Activated CD4-positive, alpha-beta T cell treated with anti-CD3 and anti-CD28 coated beads, Interleukin-2, amount 10 ng/mL, durations not matched to agents 7 days and 5 days (primary cell): ENCODE results near the gene TDRD9. TPM values are rescaled to one million over a fixed set of nuclear protein-coding genes. Genes with fewer than 3 reads are reported as not detected.

Source experiments
- CTCF ChIA-PET: fragments of 350-600 bp; sonication (Branson Sonifier 250); formaldehyde crosslinking; loops from one replicate; lab custom pipeline; 2021; ENCODE audit warnings: antibody characterized with exemption; lab: Charles Lee
- POLR2A ChIA-PET: fragments of 350-600 bp; sonication (Branson Sonifier 250); formaldehyde crosslinking; loops from one replicate; lab custom pipeline; 2021; ENCODE audit warnings: antibody characterized with exemption; lab: Charles Lee
- DNase-seq: peaks from one replicate; pipeline ENCODE4 v3.0.0-alpha.2; 2020
- H3K27ac Mint-ChIP-seq: one replicate; pipeline ENCODE4 v1.8.0; 2021; ENCODE audit warnings: mild to moderate bottlenecking, moderate library complexity, mixed read lengths
- H3K27me3 Mint-ChIP-seq: one replicate; pipeline ENCODE4 v1.8.0; 2021; ENCODE audit warnings: mixed read lengths
- H3K36me3 Mint-ChIP-seq: one replicate; pipeline ENCODE4 v1.8.0; 2021; ENCODE audit warnings: low read depth, mixed read lengths
- H3K4me1 Mint-ChIP-seq: one replicate; pipeline ENCODE4 v1.8.0; 2021; ENCODE audit warnings: mixed read lengths
- H3K4me3 Mint-ChIP-seq: one replicate; pipeline ENCODE4 v1.8.0; 2021; ENCODE audit warnings: mild to moderate bottlenecking, moderate library complexity, mixed read lengths
- H3K9me3 Mint-ChIP-seq: one replicate; pipeline ENCODE4 v1.8.0; 2021; ENCODE audit warnings: mixed read lengths
- total RNA-seq, 2 experiments: library from RNA; stranded (reverse); gene quantifications; one replicate each; pipeline ENCODE4 v1.2.3, GENCODE V29; 2021

Gene TDRD9
- total RNA-seq, 2 experiments from 2014 or later, result 0.60 to 0.62 TPM

GRCh38 chr14:103984196-103984595, 55.9 kb downstream of the TDRD9 start:
- H3K27ac Mint-ChIP-seq, result no peak overlapping the region

DNA sequence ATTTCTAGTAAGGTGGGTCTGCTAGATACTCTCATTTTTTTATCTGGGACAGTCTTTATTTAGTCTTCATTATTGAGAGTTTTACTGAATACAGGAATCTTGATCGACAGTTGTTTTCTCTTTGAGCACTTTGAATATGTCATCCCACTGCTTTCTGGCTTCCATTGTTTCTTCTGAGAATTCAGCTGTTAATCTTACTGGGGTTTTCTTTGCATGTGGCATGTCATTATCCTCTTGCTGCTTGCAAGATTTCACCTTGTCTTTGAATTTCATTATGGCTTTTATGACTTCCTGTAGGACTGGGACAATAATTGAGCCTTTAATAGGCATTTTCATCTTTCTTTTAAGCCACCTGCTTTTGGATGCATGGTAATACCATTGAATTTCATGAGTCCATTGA, 60.8 kb downstream of the TDRD9 start:
- POLR2A ChIA-PET, result no interaction called here
- no peak overlapping the region for H3K4me3 Mint-ChIP-seq
- no peak overlapping the region for H3K27ac Mint-ChIP-seq

More at GRCh38 chr14:103984196-103984595, 55.9 kb downstream of the TDRD9 start:
- H3K36me3 Mint-ChIP-seq, result no peaks in the 10 kb centered on the region
- POLR2A ChIA-PET, result interaction anchor here (0.7 kb wide), 1 partner anchor 53 kb away, joined by 3 read pairs; no protein-coding TSS in a partner anchor
- peaks cover 26% of the 10 kb centered on the region for H3K27me3 Mint-ChIP-seq
- H3K9me3 Mint-ChIP-seq, result peaks cover 3% of the 10 kb centered on the region
- no peak for DNase-seq
- no peak overlapping the region for H3K4me3 Mint-ChIP-seq
- CTCF ChIA-PET, result no interaction called here
- no peaks in the 10 kb centered on the region for H3K4me1 Mint-ChIP-seq

DNA sequence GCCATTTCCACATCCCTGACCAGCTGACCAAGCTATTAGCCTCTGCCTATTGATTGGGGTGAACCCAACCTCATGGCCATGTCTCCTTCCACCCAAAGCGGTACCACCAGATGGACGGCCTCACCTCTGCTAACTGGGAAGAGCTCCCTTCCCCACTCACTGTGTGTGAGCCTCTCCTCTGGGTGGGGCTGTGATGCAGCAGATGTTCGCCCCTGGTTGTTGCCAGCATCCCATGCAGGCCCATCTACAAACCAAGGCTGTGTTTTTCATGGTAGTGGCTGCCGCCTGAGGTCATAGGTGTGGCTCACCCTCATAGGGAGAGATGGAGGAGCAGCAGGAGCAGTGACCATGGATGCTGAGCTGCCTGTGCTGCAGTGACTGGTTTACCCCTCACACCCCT, 61.7 kb downstream of the TDRD9 start:
- peaks cover 39% of the 10 kb centered on the region for H3K27me3 Mint-ChIP-seq
- POLR2A ChIA-PET, result interaction anchor here (1.0 kb wide), 1 partner anchor 18 kb away, joined by 4 read pairs; no protein-coding TSS in a partner anchor
- no peak overlapping the region for H3K4me3 Mint-ChIP-seq
- no peak overlapping the region for H3K27ac Mint-ChIP-seq
- no peaks in the 10 kb centered on the region for H3K36me3 Mint-ChIP-seq
- H3K9me3 Mint-ChIP-seq, result peaks cover 4% of the 10 kb centered on the region
- DNase-seq, result no peak
- H3K4me1 Mint-ChIP-seq, result no peaks in the 10 kb centered on the region
- CTCF ChIA-PET, result no interaction called here

More for the DNA sequence above, 60.8 kb downstream of the TDRD9 start:
- no peak for DNase-seq
- Mint-ChIP-seq H3K36me3 (no peaks in the 10 kb centered on the region), H3K27me3 (peaks cover 35% of the 10 kb centered on the region), H3K9me3 (peaks cover 4% of the 10 kb centered on the region), H3K4me1 (no peaks in the 10 kb centered on the region)
- CTCF ChIA-PET, result no interaction called here

- ChIA-PET CTCF (no interaction called here), POLR2A (no interaction called here)
- no peak overlapping the region for H3K4me3 Mint-ChIP-seq
- no peak overlapping the region for H3K27ac Mint-ChIP-seq
- H3K4me1 Mint-ChIP-seq, result no peaks in the 10 kb centered on the region
- no peaks in the 10 kb centered on the region for H3K9me3 Mint-ChIP-seq
- H3K36me3 Mint-ChIP-seq, result no peaks in the 10 kb centered on the region
- no peak for DNase-seq
- H3K27me3 Mint-ChIP-seq, result peaks cover 21% of the 10 kb centered on the region
Observed at GRCh38 chr14:103994535-103995184, 66.4 kb downstream of the TDRD9 start.

GRCh38 chr14:103995876-103996275, 67.6 kb downstream of the TDRD9 start:
- ChIA-PET CTCF (no interaction called here), POLR2A (no interaction called here)
- H3K4me1 Mint-ChIP-seq, result no peaks in the 10 kb centered on the region
- H3K4me3 Mint-ChIP-seq, result no peak overlapping the region
- H3K27me3 Mint-ChIP-seq, result peaks cover 16% of the 10 kb centered on the region
- no peaks in the 10 kb centered on the region for H3K36me3 Mint-ChIP-seq
- H3K9me3 Mint-ChIP-seq, result no peaks in the 10 kb centered on the region
- DNase-seq, result no peak
- no peak overlapping the region for H3K27ac Mint-ChIP-seq

GRCh38 chr14:103997391-103997790, 69.1 kb downstream of the TDRD9 start:
- no peak for DNase-seq
- Mint-ChIP-seq H3K4me3 (no peak overlapping the region), H3K36me3 (no peaks in the 10 kb centered on the region), H3K27ac (no peak overlapping the region), H3K27me3 (peaks cover 18% of the 10 kb centered on the region), H3K4me1 (no peaks in the 10 kb centered on the region), H3K9me3 (no peaks in the 10 kb centered on the region)
- ChIA-PET CTCF (no interaction called here), POLR2A (no interaction called here)

GRCh38 chr14:103998027-103998426, 69.8 kb downstream of the TDRD9 start:
- Mint-ChIP-seq H3K27me3 (peaks cover 19% of the 10 kb centered on the region), H3K4me3 (no peak overlapping the region), H3K4me1 (no peaks in the 10 kb centered on the region), H3K36me3 (no peaks in the 10 kb centered on the region), H3K9me3 (no peaks in the 10 kb centered on the region), H3K27ac (no peak overlapping the region)
- DNase-seq, result no peak
- ChIA-PET POLR2A (no interaction called here), CTCF (no interaction called here)

DNA sequence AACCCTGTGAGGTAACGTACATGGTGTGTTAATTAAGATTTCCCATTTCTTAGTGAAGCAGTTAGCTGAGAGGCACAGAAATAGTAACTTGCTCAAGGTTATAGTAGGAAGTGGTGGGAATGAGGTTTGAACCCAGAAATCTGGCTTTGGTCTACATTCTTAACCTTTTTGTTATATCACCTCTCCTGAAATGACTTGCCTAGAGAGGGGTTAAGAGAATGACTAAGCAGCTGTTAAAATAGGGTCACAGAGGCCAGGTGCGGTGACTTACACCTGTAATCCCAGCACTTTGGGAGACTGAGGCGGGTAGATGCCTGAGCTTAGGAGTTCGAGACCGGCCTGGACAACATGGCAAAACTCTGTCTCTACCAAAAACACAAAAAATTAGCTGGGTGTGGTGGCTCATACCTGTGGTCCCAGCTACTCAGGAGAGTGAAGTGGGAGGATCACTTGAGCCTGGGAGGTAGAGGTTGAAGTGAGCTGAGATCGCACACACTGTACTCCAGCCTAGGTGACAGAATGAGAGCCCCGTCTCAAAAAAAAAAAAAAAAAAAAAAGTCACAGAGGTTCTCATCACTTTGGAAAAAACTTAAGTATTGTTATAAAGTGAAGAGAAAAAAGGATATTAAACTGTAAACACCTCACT, 71.7 kb downstream of the TDRD9 start:
- ChIA-PET CTCF (no interaction called here), POLR2A (no interaction called here)
- no peak for DNase-seq
- Mint-ChIP-seq H3K9me3 (no peaks in the 10 kb centered on the region), H3K4me3 (no peak overlapping the region), H3K36me3 (no peaks in the 10 kb centered on the region), H3K27ac (no peak overlapping the region), H3K4me1 (no peaks in the 10 kb centered on the region), H3K27me3 (peaks cover 13% of the 10 kb centered on the region)

DNA sequence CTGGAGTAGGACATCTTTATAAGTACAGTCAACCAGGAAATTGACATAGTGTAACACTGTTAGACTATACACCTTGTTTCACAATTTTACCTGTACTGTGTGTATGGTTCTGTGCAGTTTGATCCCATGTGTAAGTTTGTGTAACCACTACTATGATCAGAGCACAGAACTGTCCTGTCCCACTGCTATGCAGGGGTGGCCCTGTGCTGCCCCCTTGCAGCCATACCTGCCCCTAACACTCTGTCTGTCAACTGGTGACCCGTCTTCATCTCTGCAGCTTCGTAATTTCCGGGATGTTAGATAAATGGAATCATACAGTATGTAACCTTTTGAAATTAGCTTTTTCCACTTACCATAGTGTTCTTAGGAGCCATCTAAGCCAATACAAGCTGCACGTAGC, 72.7 kb downstream of the TDRD9 start:
- ChIA-PET POLR2A (no interaction called here), CTCF (no interaction called here)
- Mint-ChIP-seq H3K27me3 (peaks cover 14% of the 10 kb centered on the region), H3K9me3 (no peaks in the 10 kb centered on the region), H3K4me3 (no peak overlapping the region), H3K36me3 (no peaks in the 10 kb centered on the region), H3K4me1 (no peaks in the 10 kb centered on the region), H3K27ac (no peak overlapping the region)
- DNase-seq, result peak; percentile 11

DNA sequence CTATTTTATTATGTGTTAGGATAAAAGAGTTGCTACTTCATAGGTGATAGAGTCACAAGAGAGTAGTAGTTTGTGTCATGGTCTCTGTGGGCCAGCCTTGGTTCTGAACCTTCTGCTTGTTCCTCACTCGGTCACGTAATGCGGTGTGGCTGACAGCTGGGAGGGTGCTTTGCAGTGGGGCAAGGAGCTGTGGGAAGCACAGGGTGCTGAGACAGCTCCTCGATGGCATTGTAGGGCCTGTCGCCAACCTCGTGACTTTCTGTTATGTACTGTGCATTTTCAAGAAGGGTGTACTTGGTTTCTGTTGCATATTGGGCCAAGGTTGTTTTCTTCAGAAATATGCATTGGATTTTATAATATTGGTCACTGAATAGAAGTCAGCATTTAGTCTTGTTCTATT, 75.4 kb downstream of the TDRD9 start:
- Mint-ChIP-seq H3K4me3 (no peak overlapping the region), H3K27ac (no peak overlapping the region), H3K36me3 (no peaks in the 10 kb centered on the region), H3K27me3 (peaks cover 18% of the 10 kb centered on the region), H3K4me1 (no peaks in the 10 kb centered on the region), H3K9me3 (no peaks in the 10 kb centered on the region)
- ChIA-PET CTCF (no interaction called here), POLR2A (no interaction called here)
- no peak for DNase-seq

DNA sequence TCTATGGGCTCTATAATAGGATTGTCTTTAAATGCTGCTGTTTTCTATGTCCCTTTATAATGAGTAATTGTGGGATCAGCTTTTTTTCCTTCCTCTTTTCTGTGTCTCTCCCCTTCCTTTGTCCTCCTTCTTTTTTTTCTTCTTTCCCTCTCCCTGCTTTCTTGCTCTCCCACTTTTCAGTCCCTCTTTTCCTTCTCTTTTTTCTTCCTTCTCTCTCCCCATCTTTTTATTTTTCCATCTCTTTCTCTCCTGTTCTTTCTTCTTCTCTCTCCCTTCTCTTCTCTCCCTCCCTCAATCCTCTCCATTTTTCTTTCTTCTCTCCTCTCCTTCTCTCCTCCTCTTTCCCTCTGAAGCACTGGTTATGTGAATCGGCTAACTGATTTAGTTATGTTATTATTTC, 76.6 kb downstream of the TDRD9 start:
- DNase-seq, result no peak
- H3K4me3 Mint-ChIP-seq, result no peak overlapping the region
- CTCF ChIA-PET, result no interaction called here
- peaks cover 18% of the 10 kb centered on the region for H3K27me3 Mint-ChIP-seq
- no peaks in the 10 kb centered on the region for H3K36me3 Mint-ChIP-seq
- no peaks in the 10 kb centered on the region for H3K4me1 Mint-ChIP-seq
- no peak overlapping the region for H3K27ac Mint-ChIP-seq
- POLR2A ChIA-PET, result no interaction called here
- no peaks in the 10 kb centered on the region for H3K9me3 Mint-ChIP-seq

DNA sequence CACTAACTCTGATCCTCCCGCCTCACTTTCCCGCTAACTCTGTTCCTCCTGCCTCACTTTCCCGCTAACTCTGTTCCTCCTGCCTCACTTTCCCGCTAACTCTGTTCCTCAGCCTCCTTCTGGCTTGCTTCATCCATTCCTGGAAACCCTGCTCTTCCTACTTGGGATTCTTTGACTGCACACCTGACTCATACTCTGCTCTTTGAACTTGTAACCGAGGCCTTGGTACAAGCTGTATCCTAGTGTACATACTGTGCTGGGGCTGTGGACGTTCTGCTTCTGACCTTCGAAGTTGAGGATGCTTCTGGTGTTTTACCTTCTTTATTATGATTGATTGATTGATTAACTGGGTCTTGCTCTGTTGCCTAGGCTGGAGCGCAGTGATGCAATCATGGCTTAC, 77.2 kb downstream of the TDRD9 start:
- Mint-ChIP-seq H3K36me3 (no peaks in the 10 kb centered on the region), H3K27ac (no peak overlapping the region), H3K4me3 (no peak overlapping the region), H3K9me3 (no peaks in the 10 kb centered on the region), H3K27me3 (peaks cover 18% of the 10 kb centered on the region), H3K4me1 (no peaks in the 10 kb centered on the region)
- ChIA-PET POLR2A (no interaction called here), CTCF (no interaction called here)
- DNase-seq, result no peak

GRCh38 chr14:104007121-104007520, 78.9 kb downstream of the TDRD9 start:
- Mint-ChIP-seq H3K4me3 (no peak overlapping the region), H3K36me3 (no peaks in the 10 kb centered on the region), H3K9me3 (no peaks in the 10 kb centered on the region), H3K27ac (no peak overlapping the region), H3K27me3 (peaks cover 16% of the 10 kb centered on the region), H3K4me1 (no peaks in the 10 kb centered on the region)
- CTCF ChIA-PET, result interaction anchor here (0.6 to 1.2 kb wide), 2 partner anchors 71 to 377 kb away, joined by 3 to 4 read pairs; no protein-coding TSS in a partner anchor
- no peak for DNase-seq
- POLR2A ChIA-PET, result interaction anchor here (1.0 kb wide), 1 partner anchor 17 kb away, joined by 4 read pairs; no protein-coding TSS in a partner anchor
